HEK293T (cell line): ENCODE results near the gene CAMK1D.

ENCODE experiments used
- CTCF ChIA-PET: fragments of 350-600 bp; formaldehyde crosslinking; extraction: SDS; loops from one replicate; lab custom pipeline; 2021; ENCODE audit warnings: antibody characterized with exemption, inconsistent platforms; lab: Yijun Ruan, JAX
- POLR2A ChIA-PET: fragments of 350-600 bp; formaldehyde crosslinking; extraction: SDS; loops from one replicate; lab custom pipeline; 2020; ENCODE audit warnings: antibody characterized with exemption, inconsistent platforms; lab: Yijun Ruan, JAX
- DNase-seq: peaks from one replicate; pipeline ENCODE4 v3.0.0; 2012; ENCODE audit warnings: mixed read lengths; ENCODE audit errors: extremely low spot score
- ARNT ChIP-seq: fragments of 450-650 bp; IDR thresholded peaks from 2 replicates; pipeline ENCODE4 v1.6.1; 2017; ENCODE audit warnings: mild to moderate bottlenecking
- BHLHE40 ChIP-seq: fragments of 450-650 bp; IDR thresholded peaks from 2 replicates; pipeline ENCODE4 v1.6.1; 2016; ENCODE audit warnings: mild to moderate bottlenecking, moderate library complexity, borderline replicate concordance
- CTBP1 ChIP-seq: fragments of 450-650 bp; IDR thresholded peaks from 2 replicates; pipeline ENCODE4 v1.6.1; 2016; ENCODE audit warnings: borderline replicate concordance
- ELF4 ChIP-seq: fragments of 450-650 bp; IDR thresholded peaks from 2 replicates; pipeline ENCODE4 v1.6.1; 2017; ENCODE audit warnings: antibody characterized with exemption
- FOXA1 ChIP-seq: fragments of 450-650 bp; IDR thresholded peaks from 2 replicates; pipeline ENCODE4 v1.6.1; 2016; ENCODE audit warnings: mild to moderate bottlenecking
- FOXK2 ChIP-seq: fragments of 450-650 bp; IDR thresholded peaks from 2 replicates; pipeline ENCODE4 v1.6.1; 2016; ENCODE audit warnings: mild to moderate bottlenecking
- FOXM1 ChIP-seq: fragments of 450-650 bp; IDR thresholded peaks from 2 replicates; pipeline ENCODE4 v1.6.1; 2017; ENCODE audit warnings: mild to moderate bottlenecking, borderline replicate concordance
- HDGF ChIP-seq: fragments of 450-650 bp; IDR thresholded peaks from 2 replicates; pipeline ENCODE4 v1.6.1; 2017; ENCODE audit warnings: antibody characterized with exemption, borderline replicate concordance
- L3MBTL2 ChIP-seq: fragments of 450-650 bp; conservative IDR thresholded peaks from 2 replicates; pipeline ENCODE4 v1.6.1; 2016; ENCODE audit warnings: mild to moderate bottlenecking
- LEF1 ChIP-seq: fragments of 450-650 bp; IDR thresholded peaks from 2 replicates; pipeline ENCODE4 v1.6.1; 2017; ENCODE audit warnings: mild to moderate bottlenecking, borderline replicate concordance
- NFRKB ChIP-seq: fragments of 450-650 bp; IDR thresholded peaks from 2 replicates; pipeline ENCODE4 v1.6.1; 2016; ENCODE audit warnings: mild to moderate bottlenecking, moderate library complexity
- PKNOX1 ChIP-seq: fragments of 450-650 bp; IDR thresholded peaks from 2 replicates; pipeline ENCODE4 v1.6.1; 2016
- SP1 ChIP-seq: fragments of 450-650 bp; IDR thresholded peaks from 2 replicates; pipeline ENCODE4 v1.6.1; 2017
- SUZ12 ChIP-seq: fragments of 450-650 bp; IDR thresholded peaks from 2 replicates; pipeline ENCODE4 v1.6.1; 2016; ENCODE audit warnings: mild to moderate bottlenecking
- TARDBP ChIP-seq: fragments of 450-650 bp; IDR thresholded peaks from 2 replicates; pipeline ENCODE4 v1.6.1; 2016
- ZNF384 ChIP-seq: fragments of 450-650 bp; IDR thresholded peaks from 2 replicates; pipeline ENCODE4 v1.6.1; 2016

Gene CAMK1D

GRCh38 chr10:12668634-12669033 is 319.3 kb downstream of the CAMK1D start:
- no peak for TF ChIP-seq TARDBP
- no peak for TF ChIP-seq FOXA1
- no peak for TF ChIP-seq CTBP1
- TF ChIP-seq SP1, result no peak
- no peak for TF ChIP-seq PKNOX1
- TF ChIP-seq HDGF, result no peak
- TF ChIP-seq L3MBTL2, result no peak
- TF ChIP-seq FOXK2, result no peak
- no peak for TF ChIP-seq NFRKB
- no peak for TF ChIP-seq BHLHE40
- TF ChIP-seq ELF4, result no peak
- no peak for TF ChIP-seq FOXM1
- TF ChIP-seq SUZ12, result no peak
- TF ChIP-seq LEF1, result no peak
- TF ChIP-seq ARNT, result no peak
- TF ChIP-seq ZNF384, result no peak
- POLR2A ChIA-PET, result no interaction called here
- CTCF ChIA-PET, result interaction anchor here (0.6 kb wide), 1 partner anchor 263 kb away, joined by 3 read pairs; no protein-coding TSS in a partner anchor
- DNase-seq, result no peak

GRCh38 chr10:12670004-12670403 is 320.7 kb downstream of the CAMK1D start:
- no peak for DNase-seq
- TF ChIP-seq ELF4 (no peak), ZNF384 (no peak)
- ChIA-PET POLR2A (no interaction called here), CTCF (no interaction called here)

GRCh38 chr10:12675186-12675585 is 325.8 kb downstream of the CAMK1D start:
- ChIA-PET CTCF (no interaction called here), POLR2A (no interaction called here)
- DNase-seq, result no peak
- TF ChIP-seq L3MBTL2 (no peak), TARDBP (no peak), CTBP1 (no peak)

- ChIA-PET CTCF (no interaction called here), POLR2A (no interaction called here)
- TF ChIP-seq BHLHE40, result no peak
- DNase-seq, result no peak
These were observed 330.3 kb downstream of the CAMK1D start for GRCh38 chr10:12679636-12680035.

- TF ChIP-seq CTBP1, result no peak
- no peak for TF ChIP-seq FOXK2
- TF ChIP-seq HDGF, result no peak
- no peak for TF ChIP-seq NFRKB
- no peak for TF ChIP-seq ELF4
- no peak for TF ChIP-seq ZNF384
- no peak for TF ChIP-seq SP1
- no peak for TF ChIP-seq FOXM1
- no peak for TF ChIP-seq PKNOX1
- TF ChIP-seq TARDBP, result no peak
- TF ChIP-seq ARNT, result no peak
- no peak for TF ChIP-seq LEF1
- no peak for TF ChIP-seq L3MBTL2
- no peak for TF ChIP-seq FOXA1
- TF ChIP-seq SUZ12, result no peak
- TF ChIP-seq BHLHE40, result no peak
- POLR2A ChIA-PET, result no interaction called here
- DNase-seq, result no peak
- CTCF ChIA-PET, result interaction anchor here (0.6 kb wide), 1 partner anchor 25 kb away, joined by 3 read pairs; no protein-coding TSS in a partner anchor
These were observed 331.9 kb downstream of the CAMK1D start for GRCh38 chr10:12681252-12681651.

GRCh38 chr10:12684784-12685183 is 335.4 kb downstream of the CAMK1D start:
- no peak for TF ChIP-seq SP1
- no peak for TF ChIP-seq FOXM1
- TF ChIP-seq ARNT, result no peak
- no peak for TF ChIP-seq SUZ12
- no peak for TF ChIP-seq ELF4
- no peak for TF ChIP-seq TARDBP
- TF ChIP-seq L3MBTL2, result no peak
- TF ChIP-seq ZNF384, result no peak
- no peak for TF ChIP-seq FOXA1
- TF ChIP-seq PKNOX1, result no peak
- TF ChIP-seq BHLHE40, result no peak
- TF ChIP-seq CTBP1, result no peak
- no peak for TF ChIP-seq HDGF
- no peak for TF ChIP-seq NFRKB
- TF ChIP-seq LEF1, result no peak
- TF ChIP-seq FOXK2, result no peak
- no peak for DNase-seq
- CTCF ChIA-PET, result no interaction called here
- POLR2A ChIA-PET, result no interaction called here

- CTCF ChIA-PET, result no interaction called here
- TF ChIP-seq LEF1, result no peak
- no peak for TF ChIP-seq SP1
- TF ChIP-seq ZNF384, result no peak
- no peak for TF ChIP-seq ELF4
- no peak for TF ChIP-seq FOXM1
- no peak for TF ChIP-seq CTBP1
- no peak for TF ChIP-seq FOXK2
- no peak for TF ChIP-seq HDGF
- TF ChIP-seq NFRKB, result no peak
- TF ChIP-seq BHLHE40, result no peak
- no peak for TF ChIP-seq SUZ12
- TF ChIP-seq L3MBTL2, result no peak
- no peak for TF ChIP-seq ARNT
- TF ChIP-seq FOXA1, result no peak
- TF ChIP-seq PKNOX1, result no peak
- no peak for DNase-seq
- POLR2A ChIA-PET, result no interaction called here
These were observed 336.1 kb downstream of the CAMK1D start for GRCh38 chr10:12685261-12686058.
